ENCODE data around the gene AKT2.

The AKT2 gene

DNA sequence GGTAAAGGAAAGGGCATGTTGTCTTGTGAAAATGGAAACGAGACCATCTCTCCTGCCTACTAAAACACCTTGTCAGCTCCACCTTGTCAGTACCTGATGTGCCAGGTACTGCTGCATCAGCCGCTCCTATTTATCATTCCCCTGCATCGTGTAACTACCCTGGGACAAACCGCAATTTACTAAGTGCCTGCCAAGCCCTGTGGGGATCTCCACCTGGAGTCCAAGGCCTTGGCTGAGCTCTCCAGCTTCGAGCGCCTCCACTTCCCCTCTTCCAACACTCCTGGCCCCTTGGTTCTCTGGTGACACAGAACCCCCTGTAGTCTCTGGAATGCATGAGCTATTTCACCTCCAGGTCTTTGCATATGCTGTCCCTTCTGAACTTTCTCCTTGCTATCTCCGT, 32.8 kb downstream of the AKT2 start:
- H3K4me3 ChIP-seq (ENCODE audit: low read depth, low read length): no peak overlapping the region
- no peak for TF ChIP-seq CTCF (IDR thresholded peaks at IDR 0.05; ENCODE audit: borderline replicate concordance, insufficient read depth, low read depth, low read length)

GRCh38 chr19:40251991-40252390, 33.2 kb downstream of the AKT2 start:
- TF ChIP-seq CTCF (IDR thresholded peaks at IDR 0.05; ENCODE audit: borderline replicate concordance, insufficient read depth, low read depth, low read length): no peak
- no peak overlapping the region for H3K4me3 ChIP-seq (ENCODE audit: low read depth, low read length)

DNA sequence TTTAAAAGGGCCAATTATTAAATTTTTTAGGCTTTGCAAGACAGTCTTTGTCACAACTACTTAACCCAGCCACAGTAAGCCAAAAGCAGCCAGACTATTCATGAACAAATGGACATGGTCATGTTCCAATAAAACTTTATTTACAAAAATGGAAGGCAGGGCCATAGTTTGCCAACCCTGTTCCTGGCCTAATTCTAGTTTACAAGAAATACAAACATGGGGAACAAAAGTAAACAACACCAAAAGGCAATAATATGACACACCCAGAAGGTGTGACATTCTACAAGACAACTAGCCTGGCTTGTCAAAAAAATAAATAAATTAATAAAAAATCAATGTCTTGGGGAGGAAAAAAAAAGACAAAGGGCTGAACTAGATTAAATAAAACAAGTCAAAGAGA, 33.9 kb downstream of the AKT2 start:
- no peak overlapping the region for H3K4me3 ChIP-seq (ENCODE audit: low read depth, low read length)
- TF ChIP-seq CTCF (IDR thresholded peaks at IDR 0.05; ENCODE audit: borderline replicate concordance, insufficient read depth, low read depth, low read length): no peak

GRCh38 chr19:40249781-40250180, 35.4 kb downstream of the AKT2 start:
- TF ChIP-seq CTCF (IDR thresholded peaks at IDR 0.05; ENCODE audit: borderline replicate concordance, insufficient read depth, low read depth, low read length): no peak
- no peak overlapping the region for H3K4me3 ChIP-seq (ENCODE audit: low read depth, low read length)

DNA sequence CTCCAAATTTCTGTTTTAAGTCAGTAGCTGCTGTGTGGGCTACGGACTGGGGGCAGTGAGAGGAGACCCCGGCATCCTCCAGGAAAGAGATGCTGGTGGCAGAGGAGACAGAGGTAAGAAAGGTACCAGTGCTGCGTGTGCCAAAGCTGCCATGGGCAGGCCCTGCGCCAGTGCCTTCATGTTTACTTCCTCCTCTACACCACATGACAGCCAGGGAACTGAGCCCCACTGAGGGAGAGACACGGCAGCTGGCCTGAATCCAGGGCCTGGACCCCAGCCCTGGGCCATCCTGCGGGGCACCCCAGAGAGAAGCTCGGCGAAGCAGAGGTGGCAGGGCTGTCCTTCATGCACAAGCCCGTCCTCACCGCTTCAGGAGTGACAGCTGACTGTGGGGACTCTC, 35.9 kb downstream of the AKT2 start:
- no peak overlapping the region for H3K4me3 ChIP-seq (ENCODE audit: low read depth, low read length)
- TF ChIP-seq CTCF (IDR thresholded peaks at IDR 0.05; ENCODE audit: borderline replicate concordance, insufficient read depth, low read depth, low read length): no peak

GRCh38 chr19:40247735-40248262, 37.3 kb downstream of the AKT2 start:
- TF ChIP-seq CTCF (IDR thresholded peaks at IDR 0.05; ENCODE audit: borderline replicate concordance, insufficient read depth, low read depth, low read length): no peak
- H3K4me3 ChIP-seq (ENCODE audit: low read depth, low read length): no peak overlapping the region

DNA sequence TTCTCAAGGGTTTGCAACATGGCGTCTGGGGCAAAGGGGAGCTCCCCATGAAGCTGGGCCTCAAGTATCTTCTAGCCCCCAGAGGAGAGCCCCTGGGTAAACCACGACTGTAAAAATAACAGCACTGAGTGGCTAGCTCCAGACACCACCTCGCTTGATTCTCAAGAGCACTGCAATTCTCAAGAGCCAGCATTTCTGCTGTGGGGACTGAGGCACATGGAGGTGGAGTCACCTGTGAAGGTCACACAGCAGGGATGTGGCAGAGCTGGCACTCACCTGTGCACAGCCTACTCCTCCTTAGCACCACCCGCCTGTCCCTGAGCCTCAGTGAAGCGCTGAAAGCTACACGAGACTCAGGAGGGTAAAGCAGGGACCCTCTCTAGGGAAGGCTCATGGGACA, 38.0 kb downstream of the AKT2 start:
- H3K4me3 ChIP-seq (ENCODE audit: low read depth, low read length): no peak overlapping the region
- no peak for TF ChIP-seq CTCF (IDR thresholded peaks at IDR 0.05; ENCODE audit: borderline replicate concordance, insufficient read depth, low read depth, low read length)
